K562 (cell line): ENCODE results near the gene CRYBB1.

ENCODE experiments used
- CTCF ChIP-seq, 3 experiments: IDR thresholded peaks in 2 of 3; conservative IDR thresholded peaks in 1 of 3; 2 replicates each; pipeline ENCODE4 v1.5.1; 2011 to 2012; ENCODE audit warnings: low read length in 3 of 3, mild to moderate bottlenecking in 3 of 3, control low read depth in 2 of 3, improper control_type of control experiment in 1 of 3, inconsistent platforms in 1 of 3, low read depth in 1 of 3, mixed read lengths in 1 of 3, moderate library complexity in 1 of 3; ENCODE audit not compliant: insufficient read depth in 2 of 3
- KDM1A ChIP-seq, 2 experiments: fragments of 450-650 bp; IDR thresholded peaks; 2 replicates each; pipeline ENCODE4 v1.6.1; 2016; ENCODE audit warnings: mild to moderate bottlenecking in 2 of 2
- MTA3 ChIP-seq: fragments of 450-650 bp; formaldehyde crosslinking; IDR thresholded peaks from 2 replicates; pipeline ENCODE4 v1.6.1; 2017; ENCODE audit warnings: mild to moderate bottlenecking, borderline replicate concordance
- ZNF551 ChIP-seq: fragments of 250-450 bp; sonication (Bioruptor Pico); IDR thresholded peaks from 2 replicates; pipeline ENCODE4 v1.5.0; 2021; ENCODE audit warnings: mild to moderate bottlenecking, moderate library complexity
- TF ChIP-seq, protein P1 (sequence below): fragments of 250-450 bp; sonication (Bioruptor Pico); IDR thresholded peaks from 2 replicates; pipeline ENCODE4 v1.4.0; 2020

GRCh38 chr22:26612652-26613051, 5.2 kb downstream of the CRYBB1 start:
- TF ChIP-seq KDM1A (IDR thresholded peaks at IDR 0.05): peak in 1 of 2 experiments; percentile 38; a peak in 1 of 4 replicates
- TF ChIP-seq ZNF551 (CRISPR knock-in tag): no peak
- no peak for TF ChIP-seq CTCF (IDR thresholded peaks at IDR 0.05 in 2 of 3, conservative IDR thresholded peaks at IDR 0.05 in 1 of 3; ENCODE audit: insufficient read depth in 2 of 3, low read depth in 1 of 3, low read length in 3 of 3)
- TF ChIP-seq, protein P1, sequence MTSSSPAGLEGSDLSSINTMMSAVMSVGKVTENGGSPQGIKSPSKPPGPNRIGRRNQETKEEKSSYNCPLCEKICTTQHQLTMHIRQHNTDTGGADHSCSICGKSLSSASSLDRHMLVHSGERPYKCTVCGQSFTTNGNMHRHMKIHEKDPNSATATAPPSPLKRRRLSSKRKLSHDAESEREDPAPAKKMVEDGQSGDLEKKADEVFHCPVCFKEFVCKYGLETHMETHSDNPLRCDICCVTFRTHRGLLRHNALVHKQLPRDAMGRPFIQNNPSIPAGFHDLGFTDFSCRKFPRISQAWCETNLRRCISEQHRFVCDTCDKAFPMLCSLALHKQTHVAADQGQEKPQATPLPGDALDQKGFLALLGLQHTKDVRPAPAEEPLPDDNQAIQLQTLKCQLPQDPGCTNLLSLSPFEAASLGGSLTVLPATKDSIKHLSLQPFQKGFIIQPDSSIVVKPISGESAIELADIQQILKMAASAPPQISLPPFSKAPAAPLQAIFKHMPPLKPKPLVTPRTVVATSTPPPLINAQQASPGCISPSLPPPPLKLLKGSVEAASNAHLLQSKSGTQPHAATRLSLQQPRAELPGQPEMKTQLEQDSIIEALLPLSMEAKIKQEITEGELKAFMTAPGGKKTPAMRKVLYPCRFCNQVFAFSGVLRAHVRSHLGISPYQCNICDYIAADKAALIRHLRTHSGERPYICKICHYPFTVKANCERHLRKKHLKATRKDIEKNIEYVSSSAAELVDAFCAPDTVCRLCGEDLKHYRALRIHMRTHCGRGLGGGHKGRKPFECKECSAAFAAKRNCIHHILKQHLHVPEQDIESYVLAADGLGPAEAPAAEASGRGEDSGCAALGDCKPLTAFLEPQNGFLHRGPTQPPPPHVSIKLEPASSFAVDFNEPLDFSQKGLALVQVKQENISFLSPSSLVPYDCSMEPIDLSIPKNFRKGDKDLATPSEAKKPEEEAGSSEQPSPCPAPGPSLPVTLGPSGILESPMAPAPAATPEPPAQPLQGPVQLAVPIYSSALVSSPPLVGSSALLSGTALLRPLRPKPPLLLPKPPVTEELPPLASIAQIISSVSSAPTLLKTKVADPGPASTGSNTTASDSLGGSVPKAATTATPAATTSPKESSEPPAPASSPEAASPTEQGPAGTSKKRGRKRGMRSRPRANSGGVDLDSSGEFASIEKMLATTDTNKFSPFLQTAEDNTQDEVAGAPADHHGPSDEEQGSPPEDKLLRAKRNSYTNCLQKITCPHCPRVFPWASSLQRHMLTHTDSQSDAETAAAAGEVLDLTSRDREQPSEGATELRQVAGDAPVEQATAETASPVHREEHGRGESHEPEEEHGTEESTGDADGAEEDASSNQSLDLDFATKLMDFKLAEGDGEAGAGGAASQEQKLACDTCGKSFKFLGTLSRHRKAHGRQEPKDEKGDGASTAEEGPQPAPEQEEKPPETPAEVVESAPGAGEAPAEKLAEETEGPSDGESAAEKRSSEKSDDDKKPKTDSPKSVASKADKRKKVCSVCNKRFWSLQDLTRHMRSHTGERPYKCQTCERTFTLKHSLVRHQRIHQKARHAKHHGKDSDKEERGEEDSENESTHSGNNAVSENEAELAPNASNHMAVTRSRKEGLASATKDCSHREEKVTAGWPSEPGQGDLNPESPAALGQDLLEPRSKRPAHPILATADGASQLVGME (CRISPR knock-in tag): no peak
- no peak for TF ChIP-seq MTA3
